ENCODE data around the gene GRID1. TPM values are rescaled to one million over a fixed set of nuclear protein-coding genes. Genes with fewer than 3 reads are reported as not detected.

GRID1 gene
- total RNA-seq, 4 donors from 2014 or later = 0.88 to 7.3 (median 4.1) TPM

DNA sequence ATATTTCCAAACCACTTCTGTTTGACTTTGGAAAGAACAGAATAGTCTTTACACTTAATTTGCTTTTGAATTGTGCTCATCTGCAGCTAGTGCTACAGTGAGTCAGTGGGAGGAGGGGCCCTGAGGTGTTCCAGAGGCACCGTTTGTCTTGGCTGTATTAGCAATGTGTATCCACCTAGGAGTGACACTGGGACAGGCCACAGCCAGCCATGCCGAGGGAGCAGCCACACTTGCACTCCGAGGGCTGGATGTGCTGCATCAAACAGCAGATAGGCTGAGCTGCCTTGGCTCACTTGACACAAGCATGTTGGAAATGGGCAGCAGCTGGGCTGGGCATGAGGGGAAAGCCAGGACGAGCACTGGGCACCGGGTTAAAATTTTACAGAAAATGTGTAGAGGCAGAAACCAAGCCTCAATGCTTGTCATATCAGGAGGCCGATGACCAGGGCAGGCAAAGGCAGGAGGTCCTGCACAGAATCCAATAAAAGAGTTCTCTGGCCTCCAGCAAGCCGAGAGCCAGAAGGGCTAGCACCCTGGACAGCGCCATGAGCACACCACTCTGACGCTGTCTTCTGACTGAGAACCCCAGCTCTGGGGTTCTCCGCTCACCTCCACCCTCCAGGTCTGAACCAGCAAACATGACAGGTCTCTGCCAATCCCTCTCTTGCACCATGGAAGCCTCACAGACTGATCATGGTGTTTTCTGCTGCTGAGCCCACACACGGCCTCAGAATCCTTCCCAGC lies 163.3 kb downstream of the GRID1 start:
- H3K4me3 ChIP-seq = no peak overlapping the region
- H3K27ac ChIP-seq = no peak overlapping the region
- no peak for TF ChIP-seq POLR2A (IDR thresholded peaks at IDR 0.05)
- TF ChIP-seq, protein P1, sequence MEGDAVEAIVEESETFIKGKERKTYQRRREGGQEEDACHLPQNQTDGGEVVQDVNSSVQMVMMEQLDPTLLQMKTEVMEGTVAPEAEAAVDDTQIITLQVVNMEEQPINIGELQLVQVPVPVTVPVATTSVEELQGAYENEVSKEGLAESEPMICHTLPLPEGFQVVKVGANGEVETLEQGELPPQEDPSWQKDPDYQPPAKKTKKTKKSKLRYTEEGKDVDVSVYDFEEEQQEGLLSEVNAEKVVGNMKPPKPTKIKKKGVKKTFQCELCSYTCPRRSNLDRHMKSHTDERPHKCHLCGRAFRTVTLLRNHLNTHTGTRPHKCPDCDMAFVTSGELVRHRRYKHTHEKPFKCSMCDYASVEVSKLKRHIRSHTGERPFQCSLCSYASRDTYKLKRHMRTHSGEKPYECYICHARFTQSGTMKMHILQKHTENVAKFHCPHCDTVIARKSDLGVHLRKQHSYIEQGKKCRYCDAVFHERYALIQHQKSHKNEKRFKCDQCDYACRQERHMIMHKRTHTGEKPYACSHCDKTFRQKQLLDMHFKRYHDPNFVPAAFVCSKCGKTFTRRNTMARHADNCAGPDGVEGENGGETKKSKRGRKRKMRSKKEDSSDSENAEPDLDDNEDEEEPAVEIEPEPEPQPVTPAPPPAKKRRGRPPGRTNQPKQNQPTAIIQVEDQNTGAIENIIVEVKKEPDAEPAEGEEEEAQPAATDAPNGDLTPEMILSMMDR (IDR thresholded peaks at IDR 0.05) = no peak
- no peaks in the 10 kb centered on the region for H3K4me1 ChIP-seq
- H3K9me3 ChIP-seq = no peaks in the 10 kb centered on the region
- H3K27me3 ChIP-seq = no peaks in the 10 kb centered on the region
- H3K36me3 ChIP-seq = no peaks in the 10 kb centered on the region
- intact Hi-C loops (cut with DNase I; ENCODE audit: low total_unique reads) = no loop called here
- DNase-seq = no peak

DNA sequence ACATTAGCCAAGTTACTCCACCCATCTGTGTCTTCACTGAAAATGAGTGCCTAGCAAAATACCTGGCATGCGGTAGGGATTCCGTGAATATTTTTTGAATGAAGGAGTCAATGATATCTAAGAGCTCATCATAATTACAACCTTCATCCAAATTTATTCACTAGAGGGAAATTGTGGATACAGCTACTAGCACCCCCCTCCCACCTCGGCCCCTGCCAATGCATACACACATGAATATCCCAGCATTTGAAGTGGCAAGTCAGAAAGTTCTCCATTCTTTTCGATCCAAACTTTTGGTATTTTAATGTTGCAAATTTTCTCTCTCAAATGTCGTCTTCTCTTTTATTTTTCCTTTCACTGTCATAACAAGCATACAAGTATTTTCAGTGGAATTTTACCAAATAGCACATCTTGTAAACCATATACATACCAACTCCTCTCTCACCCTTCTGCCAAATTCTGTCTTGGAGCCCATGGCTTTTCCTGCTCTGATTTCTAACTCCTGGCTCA lies 164.3 kb downstream of the GRID1 start:
- no peaks in the 10 kb centered on the region for H3K9me3 ChIP-seq
- no peak overlapping the region for H3K4me3 ChIP-seq
- intact Hi-C loops (cut with DNase I; ENCODE audit: low total_unique reads) = no loop called here
- no peak overlapping the region for H3K27ac ChIP-seq
- TF ChIP-seq POLR2A (IDR thresholded peaks at IDR 0.05) = no peak
- TF ChIP-seq, protein P1 (IDR thresholded peaks at IDR 0.05) = no peak
- H3K4me1 ChIP-seq = no peaks in the 10 kb centered on the region
- no peak for DNase-seq
- H3K36me3 ChIP-seq = no peaks in the 10 kb centered on the region
- no peaks in the 10 kb centered on the region for H3K27me3 ChIP-seq

DNA sequence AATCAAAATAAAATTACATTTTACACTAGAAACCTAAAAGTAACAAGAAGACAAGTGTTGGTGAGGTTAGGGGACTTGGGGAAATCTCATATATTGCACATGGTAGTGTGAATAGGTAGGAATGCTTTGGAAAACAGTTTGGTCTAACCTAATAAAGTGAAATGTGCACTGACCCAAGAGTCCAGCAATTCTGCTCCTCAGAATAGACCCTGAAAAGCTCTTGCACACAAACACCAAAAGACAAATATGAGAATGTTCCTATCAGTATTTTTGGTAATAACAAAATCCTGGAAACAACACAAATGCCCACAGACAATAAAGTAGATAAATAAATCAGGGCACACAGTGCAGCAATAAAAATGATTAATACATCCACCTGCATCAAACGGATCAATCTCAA lies 165.7 kb downstream of the GRID1 start:
- no peaks in the 10 kb centered on the region for H3K27me3 ChIP-seq
- no peaks in the 10 kb centered on the region for H3K4me1 ChIP-seq
- no peak for TF ChIP-seq POLR2A (IDR thresholded peaks at IDR 0.05)
- TF ChIP-seq, protein P1 (IDR thresholded peaks at IDR 0.05) = no peak
- no peak overlapping the region for H3K4me3 ChIP-seq
- H3K36me3 ChIP-seq = no peaks in the 10 kb centered on the region
- intact Hi-C loops (cut with DNase I; ENCODE audit: low total_unique reads) = no loop called here
- DNase-seq = no peak
- H3K9me3 ChIP-seq = no peaks in the 10 kb centered on the region
- no peak overlapping the region for H3K27ac ChIP-seq

GRCh38 chr10:86200269-86200668 lies 166.3 kb downstream of the GRID1 start:
- Histone ChIP-seq H3K27me3 (no peaks in the 10 kb centered on the region), H3K4me3 (no peak overlapping the region), H3K36me3 (no peaks in the 10 kb centered on the region), H3K27ac (no peak overlapping the region), H3K4me1 (no peaks in the 10 kb centered on the region), H3K9me3 (no peaks in the 10 kb centered on the region)
- no peak for DNase-seq
- intact Hi-C loops (cut with DNase I; ENCODE audit: low total_unique reads) = no loop called here
- TF ChIP-seq POLR2A (IDR thresholded peaks at IDR 0.05) = no peak
- TF ChIP-seq, protein P1 (IDR thresholded peaks at IDR 0.05) = no peak

DNA sequence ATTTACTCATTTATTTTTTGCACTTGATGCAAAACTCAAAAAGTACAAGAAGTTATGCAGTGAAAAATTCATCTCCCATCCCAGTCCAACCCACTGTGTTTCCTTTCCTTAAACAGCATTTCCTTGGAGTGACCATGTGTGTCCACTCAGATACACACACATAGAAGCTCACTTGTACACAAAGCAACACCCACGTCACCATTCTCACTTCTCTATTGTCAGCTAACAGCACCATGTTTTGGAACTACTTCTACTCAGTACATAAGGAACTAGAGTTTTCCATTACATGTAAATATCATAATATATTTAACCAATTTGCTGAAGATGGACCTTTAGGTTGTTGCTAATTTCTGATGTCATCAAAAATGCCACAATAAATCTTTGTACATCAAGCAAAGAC lies 167.6 kb downstream of the GRID1 start:
- H3K27ac ChIP-seq = no peak overlapping the region
- H3K4me3 ChIP-seq = no peak overlapping the region
- TF ChIP-seq POLR2A (IDR thresholded peaks at IDR 0.05) = no peak
- TF ChIP-seq, protein P1 (IDR thresholded peaks at IDR 0.05) = no peak
- H3K4me1 ChIP-seq = no peaks in the 10 kb centered on the region
- no peaks in the 10 kb centered on the region for H3K36me3 ChIP-seq
- no peaks in the 10 kb centered on the region for H3K9me3 ChIP-seq
- no peak for DNase-seq
- intact Hi-C loops (cut with DNase I; ENCODE audit: low total_unique reads) = no loop called here
- H3K27me3 ChIP-seq = no peaks in the 10 kb centered on the region
